ENCODE results near the gene XIST. TPM values are rescaled to one million over a fixed set of nuclear protein-coding genes. Genes with fewer than 3 reads are reported as not detected.
"Not testable (repeated sequence)": the region's sequence is repeated elsewhere in the genome, so short reads cannot be mapped to it uniquely, and the experiment has no call there.

Gene XIST
- polyA plus RNA-seq, 6 donors from 2014 or later: 0.16 to 13.4 (median 11.1) TPM

- Mint-ChIP-seq H3K9me3 (no peaks in the 10 kb centered on the region), H3K4me1 (peaks cover 0 to 2% (median 0%) of the 10 kb centered on the region in 3 donors), H3K4me3 (no peak overlapping the region), H3K27me3 (peaks cover 0 to 8% (median 0%) of the 10 kb centered on the region in 3 donors), H3K36me3 (peaks cover 0 to 8% of the 10 kb centered on the region in 2 donors), H3K27ac (peak overlapping the region in 1 of 6 donors; percentile 8)
- ATAC-seq (ENCODE audit: low read depth in 2 of 2) (no peak), DNase-seq (no peak)
Measured at GRCh38 chrX:73832319-73832718, 20.2 kb downstream of the XIST start.

GRCh38 chrX:73831500-73831899 lies 21.0 kb downstream of the XIST start:
- H3K4me1 Mint-ChIP-seq: peaks cover 0 to 2% (median 0%) of the 10 kb centered on the region in 3 donors
- DNase-seq (no peak), ATAC-seq (ENCODE audit: low read depth in 2 of 2) (no peak)
- H3K4me3 Mint-ChIP-seq: no peak overlapping the region
- H3K36me3 Mint-ChIP-seq: peaks cover 0 to 14% of the 10 kb centered on the region in 2 donors
- H3K27me3 Mint-ChIP-seq: peaks cover 0 to 13% (median 0%) of the 10 kb centered on the region in 3 donors
- H3K9me3 Mint-ChIP-seq: no peaks in the 10 kb centered on the region
- no peak overlapping the region for H3K27ac Mint-ChIP-seq

GRCh38 chrX:73830489-73831414 lies 21.8 kb downstream of the XIST start:
- ATAC-seq (ENCODE audit: low read depth in 2 of 2): no peak
- Mint-ChIP-seq H3K4me3 (no peak overlapping the region), H3K36me3 (peaks cover 0 to 14% of the 10 kb centered on the region in 2 donors)

GRCh38 chrX:73829890-73830466 lies 22.5 kb downstream of the XIST start:
- Mint-ChIP-seq H3K27ac (no peak overlapping the region), H3K4me1 (peaks cover 0 to 2% (median 0%) of the 10 kb centered on the region in 3 donors), H3K4me3 (no peak overlapping the region), H3K9me3 (no peaks in the 10 kb centered on the region), H3K27me3 (peaks cover 0 to 13% (median 0%) of the 10 kb centered on the region in 3 donors), H3K36me3 (peaks cover 0 to 14% of the 10 kb centered on the region in 2 donors)
- ATAC-seq (ENCODE audit: low read depth in 2 of 2) (no peak), DNase-seq (no peak)

More at GRCh38 chrX:73830489-73831414, 21.8 kb downstream of the XIST start:
- no peak for DNase-seq
- peaks cover 0 to 13% (median 0%) of the 10 kb centered on the region in 3 donors for H3K27me3 Mint-ChIP-seq
- H3K27ac Mint-ChIP-seq: no peak overlapping the region
- no peaks in the 10 kb centered on the region for H3K9me3 Mint-ChIP-seq
- peaks cover 0 to 2% (median 0%) of the 10 kb centered on the region in 3 donors for H3K4me1 Mint-ChIP-seq

- DNase-seq: no peak
- H3K4me3 Mint-ChIP-seq: no peak overlapping the region
- ATAC-seq (ENCODE audit: low read depth in 2 of 2): no peak
- no peaks in the 10 kb centered on the region for H3K9me3 Mint-ChIP-seq
- H3K4me1 Mint-ChIP-seq: peaks cover 0 to 2% (median 0%) of the 10 kb centered on the region in 3 donors
- H3K27ac Mint-ChIP-seq: peak overlapping the region in 1 of 6 donors; percentile 20
- peaks cover 0 to 14% of the 10 kb centered on the region in 2 donors for H3K36me3 Mint-ChIP-seq
- peaks cover 0 to 18% (median 0%) of the 10 kb centered on the region in 3 donors for H3K27me3 Mint-ChIP-seq
Measured at GRCh38 chrX:73828080-73828720, 24.3 kb downstream of the XIST start.

GRCh38 chrX:73827406-73827805 lies 25.1 kb downstream of the XIST start:
- ATAC-seq (ENCODE audit: low read depth in 2 of 2): no peak
- peak overlapping the region in 1 of 8 donors; percentile 5 for H3K4me3 Mint-ChIP-seq
- peaks cover 0 to 2% (median 0%) of the 10 kb centered on the region in 3 donors for H3K4me1 Mint-ChIP-seq
- no peak overlapping the region for H3K27ac Mint-ChIP-seq
- H3K36me3 Mint-ChIP-seq: peaks cover 0 to 14% of the 10 kb centered on the region in 2 donors
- H3K9me3 Mint-ChIP-seq: no peaks in the 10 kb centered on the region
- peaks cover 0 to 18% (median 0%) of the 10 kb centered on the region in 3 donors for H3K27me3 Mint-ChIP-seq
- no peak for DNase-seq

GRCh38 chrX:73826996-73827395 lies 25.5 kb downstream of the XIST start:
- Mint-ChIP-seq H3K27ac (no peak overlapping the region), H3K27me3 (peaks cover 0 to 18% (median 0%) of the 10 kb centered on the region in 3 donors), H3K36me3 (peaks cover 2 to 14% of the 10 kb centered on the region in 2 donors), H3K4me3 (peak overlapping the region in 1 of 8 donors; percentile 5), H3K9me3 (no peaks in the 10 kb centered on the region), H3K4me1 (peaks cover 0 to 2% (median 0%) of the 10 kb centered on the region in 3 donors)
- ATAC-seq (ENCODE audit: low read depth in 2 of 2): no peak
- DNase-seq: no peak

- peaks cover 14 to 15% of the 10 kb centered on the region in 2 donors for H3K36me3 Mint-ChIP-seq
Measured at GRCh38 chrX:73825569-73825968, 26.9 kb downstream of the XIST start.

GRCh38 chrX:73823473-73824004 lies 29.0 kb downstream of the XIST start:
- H3K27ac Mint-ChIP-seq: no peak overlapping the region
- H3K27me3 Mint-ChIP-seq: peaks cover 0 to 12% (median 0%) of the 10 kb centered on the region in 3 donors
- H3K9me3 Mint-ChIP-seq: no peaks in the 10 kb centered on the region
- peaks cover 14 to 15% of the 10 kb centered on the region in 2 donors for H3K36me3 Mint-ChIP-seq
- H3K4me1 Mint-ChIP-seq: peaks cover 0 to 2% (median 0%) of the 10 kb centered on the region in 3 donors
- DNase-seq (no peak), ATAC-seq (ENCODE audit: low read depth in 2 of 2) (no peak)
- no peak overlapping the region for H3K4me3 Mint-ChIP-seq

More at GRCh38 chrX:73825569-73825968, 26.9 kb downstream of the XIST start:
- Mint-ChIP-seq H3K27me3 (peaks cover 0 to 12% (median 0%) of the 10 kb centered on the region in 3 donors), H3K27ac (no peak overlapping the region), H3K4me1 (peaks cover 0 to 2% (median 0%) of the 10 kb centered on the region in 3 donors), H3K9me3 (no peaks in the 10 kb centered on the region), H3K4me3 (no peak overlapping the region)
- ATAC-seq (ENCODE audit: low read depth in 2 of 2) (no peak), DNase-seq (no peak)

GRCh38 chrX:73822775-73823174 lies 29.7 kb downstream of the XIST start:
- Mint-ChIP-seq H3K4me3 (no peak overlapping the region), H3K36me3 (peaks cover 11 to 15% of the 10 kb centered on the region in 2 donors), H3K27ac (no peak overlapping the region), H3K27me3 (peaks cover 0 to 12% (median 0%) of the 10 kb centered on the region in 3 donors), H3K4me1 (peaks cover 0 to 2% (median 0%) of the 10 kb centered on the region in 3 donors), H3K9me3 (no peaks in the 10 kb centered on the region)
- ATAC-seq (ENCODE audit: low read depth in 2 of 2) (no peak), DNase-seq (no peak)

- H3K36me3 Mint-ChIP-seq: peaks cover 3 to 15% of the 10 kb centered on the region in 2 donors
- DNase-seq (no peak), ATAC-seq (ENCODE audit: low read depth in 2 of 2) (no peak)
- H3K9me3 Mint-ChIP-seq: no peaks in the 10 kb centered on the region
- peaks cover 0 to 8% (median 0%) of the 10 kb centered on the region in 3 donors for H3K27me3 Mint-ChIP-seq
- H3K4me1 Mint-ChIP-seq: no peaks in the 10 kb centered on the region
- H3K4me3 Mint-ChIP-seq: no peak overlapping the region
- H3K27ac Mint-ChIP-seq: no peak overlapping the region
Measured at GRCh38 chrX:73821921-73822559, 30.5 kb downstream of the XIST start.

- H3K27ac Mint-ChIP-seq: peak overlapping the region in 1 of 6 donors; percentile 44
- DNase-seq; H3K9me3 Mint-ChIP-seq; H3K4me1 Mint-ChIP-seq; H3K27me3 Mint-ChIP-seq; ATAC-seq (ENCODE audit: low read depth in 2 of 2); H3K4me3 Mint-ChIP-seq: not testable (repeated sequence)
- H3K36me3 Mint-ChIP-seq: peaks cover 0 to 15% of the 10 kb centered on the region in 2 donors
Measured at GRCh38 chrX:73819864-73820558, 32.5 kb downstream of the XIST start.
